Measurements from ENCODE around the gene TDRD3. TPM values are rescaled to one million over a fixed set of nuclear protein-coding genes. Genes with fewer than 3 reads are reported as not detected.

Gene TDRD3
- total RNA-seq, 2 experiments from 2014 or later, result 22.4 to 27.2 TPM

GRCh38 chr13:60386250-60386649, 10.8 kb upstream of the TDRD3 start:
- H3K27ac ChIP-seq (ENCODE audit: low read depth in 1 of 2, low read length in 2 of 2), result no peak overlapping the region
- CTCF ChIA-PET, result no interaction called here
- H3K36me3 ChIP-seq (ENCODE audit: insufficient read depth, low read length), result no peaks in the 10 kb centered on the region
- TF ChIP-seq, protein P1, sequence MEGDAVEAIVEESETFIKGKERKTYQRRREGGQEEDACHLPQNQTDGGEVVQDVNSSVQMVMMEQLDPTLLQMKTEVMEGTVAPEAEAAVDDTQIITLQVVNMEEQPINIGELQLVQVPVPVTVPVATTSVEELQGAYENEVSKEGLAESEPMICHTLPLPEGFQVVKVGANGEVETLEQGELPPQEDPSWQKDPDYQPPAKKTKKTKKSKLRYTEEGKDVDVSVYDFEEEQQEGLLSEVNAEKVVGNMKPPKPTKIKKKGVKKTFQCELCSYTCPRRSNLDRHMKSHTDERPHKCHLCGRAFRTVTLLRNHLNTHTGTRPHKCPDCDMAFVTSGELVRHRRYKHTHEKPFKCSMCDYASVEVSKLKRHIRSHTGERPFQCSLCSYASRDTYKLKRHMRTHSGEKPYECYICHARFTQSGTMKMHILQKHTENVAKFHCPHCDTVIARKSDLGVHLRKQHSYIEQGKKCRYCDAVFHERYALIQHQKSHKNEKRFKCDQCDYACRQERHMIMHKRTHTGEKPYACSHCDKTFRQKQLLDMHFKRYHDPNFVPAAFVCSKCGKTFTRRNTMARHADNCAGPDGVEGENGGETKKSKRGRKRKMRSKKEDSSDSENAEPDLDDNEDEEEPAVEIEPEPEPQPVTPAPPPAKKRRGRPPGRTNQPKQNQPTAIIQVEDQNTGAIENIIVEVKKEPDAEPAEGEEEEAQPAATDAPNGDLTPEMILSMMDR (IDR thresholded peaks at IDR 0.05), result no peak
- ATAC-seq (ENCODE audit: poor library complexity) (no peak), DNase-seq (no peak)
- Mint-ChIP-seq H3K36me3 (ENCODE audit: low read depth) (no peaks in the 10 kb centered on the region), H3K4me3 (no peak overlapping the region), H3K27me3 (peaks cover 24% of the 10 kb centered on the region), H3K4me1 (ENCODE audit: low read depth) (no peaks in the 10 kb centered on the region), H3K9me3 (no peaks in the 10 kb centered on the region), H3K27ac (no peak overlapping the region)
- POLR2A ChIA-PET, result no interaction called here
- peaks cover 0 to 3% of the 10 kb centered on the region in 2 experiments for H3K27me3 ChIP-seq (ENCODE audit: control insufficient read depth in 1 of 2, insufficient read depth in 2 of 2, low read length in 2 of 2)
- no peak overlapping the region for H3K4me3 ChIP-seq (ENCODE audit: low read length)
- no peaks in the 10 kb centered on the region for H3K4me1 ChIP-seq (ENCODE audit: insufficient read depth, low read length)
- intact Hi-C loops (cut with DNase I, micrococcal nuclease), result no loop called here
- no peaks in the 10 kb centered on the region for H3K9me3 ChIP-seq (ENCODE audit: control insufficient read depth in 1 of 2, insufficient read depth in 1 of 2, low read length in 2 of 2)

DNA sequence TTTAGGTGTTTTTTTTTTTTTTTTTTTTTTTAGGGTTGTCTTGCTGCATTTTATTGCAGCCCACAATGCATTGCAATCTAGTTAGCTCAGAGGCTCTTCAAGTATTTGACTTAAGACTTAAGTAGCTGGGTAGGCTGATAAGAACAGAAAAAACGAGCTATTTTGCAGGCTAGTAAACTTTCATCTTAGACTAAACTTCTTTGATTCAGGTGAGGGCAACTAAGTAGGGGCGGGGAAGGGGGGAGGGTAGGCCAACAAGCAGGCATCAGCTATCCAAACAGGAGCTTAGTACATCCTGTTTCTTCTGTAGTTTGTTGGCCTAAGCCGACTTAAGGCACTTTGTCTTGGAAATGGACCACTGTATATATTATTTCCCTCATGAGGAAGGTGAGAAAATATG, 4.9 kb upstream of the TDRD3 start:
- H3K27me3 ChIP-seq (ENCODE audit: control insufficient read depth in 1 of 2, insufficient read depth in 2 of 2, low read length in 2 of 2), result no peaks in the 10 kb centered on the region
- no peaks in the 10 kb centered on the region for H3K36me3 ChIP-seq (ENCODE audit: insufficient read depth, low read length)
- TF ChIP-seq, protein P1 (IDR thresholded peaks at IDR 0.05), result no peak
- DNase-seq (no peak), ATAC-seq (ENCODE audit: poor library complexity) (no peak)
- Mint-ChIP-seq H3K4me3 (no peak overlapping the region), H3K27me3 (no peaks in the 10 kb centered on the region), H3K4me1 (ENCODE audit: low read depth) (peaks cover 8% of the 10 kb centered on the region), H3K36me3 (ENCODE audit: low read depth) (peaks cover 7% of the 10 kb centered on the region), H3K9me3 (no peaks in the 10 kb centered on the region), H3K27ac (no peak overlapping the region)
- H3K9me3 ChIP-seq (ENCODE audit: control insufficient read depth in 1 of 2, insufficient read depth in 1 of 2, low read length in 2 of 2), result no peaks in the 10 kb centered on the region
- CTCF ChIA-PET, result no interaction called here
- POLR2A ChIA-PET, result no interaction called here
- no peak overlapping the region for H3K4me3 ChIP-seq (ENCODE audit: low read length)
- intact Hi-C loops (cut with DNase I, micrococcal nuclease), result no loop called here
- H3K27ac ChIP-seq (ENCODE audit: low read depth in 1 of 2, low read length in 2 of 2), result no peak overlapping the region
- peaks cover 6% of the 10 kb centered on the region for H3K4me1 ChIP-seq (ENCODE audit: insufficient read depth, low read length)

- H3K27me3 Mint-ChIP-seq, result no peaks in the 10 kb centered on the region
- H3K36me3 Mint-ChIP-seq (ENCODE audit: low read depth), result peaks cover 12% of the 10 kb centered on the region
- Histone ChIP-seq H3K4me1 (ENCODE audit: insufficient read depth, low read length) (peaks cover 20% of the 10 kb centered on the region), H3K4me3 (ENCODE audit: low read length) (peak overlapping the region; percentile 87), H3K36me3 (ENCODE audit: insufficient read depth, low read length) (no peaks in the 10 kb centered on the region), H3K9me3 (ENCODE audit: control insufficient read depth in 1 of 2, insufficient read depth in 1 of 2, low read length in 2 of 2) (no peaks in the 10 kb centered on the region), H3K27ac (ENCODE audit: low read depth in 1 of 2, low read length in 2 of 2) (peak overlapping the region; percentile 82 to 88), H3K27me3 (ENCODE audit: control insufficient read depth in 1 of 2, insufficient read depth in 2 of 2, low read length in 2 of 2) (no peaks in the 10 kb centered on the region)
- H3K9me3 Mint-ChIP-seq, result no peaks in the 10 kb centered on the region
- peak; percentile 70 to 96 (median 83) for DNase-seq
- ChIA-PET POLR2A (interaction anchor here (0.8 to 2.3 kb wide), 6 partner anchors 16 to 1004 kb away, joined by 3 to 14 read pairs (median 5); partner anchors contain the start of gene DIAPH3), CTCF (no interaction called here)
- H3K4me3 Mint-ChIP-seq, result peak overlapping the region; percentile 95
- peak overlapping the region; percentile 95 for H3K27ac Mint-ChIP-seq
- intact Hi-C loops (cut with DNase I, micrococcal nuclease), result loop anchor here (2.0 to 5.0 kb wide), 3 partner anchors 35 to 234 kb away; partner anchors contain the start of gene DIAPH3 (in 1 of the 2)
- peaks cover 31% of the 10 kb centered on the region for H3K4me1 Mint-ChIP-seq (ENCODE audit: low read depth)
- peak; percentile 72 for ATAC-seq (ENCODE audit: poor library complexity)
- TF ChIP-seq, protein P1 (IDR thresholded peaks at IDR 0.05), result no peak
Observed at GRCh38 chr13:60395971-60396782, 843 bp upstream of the TDRD3 start.

Data from CD4-positive, alpha-beta T cell (primary cell).